GM21619 (cell line): ENCODE results near the gene PAX2.

ENCODE experiments used
- ATAC-seq: cut with Tn5 transposase; IDR thresholded peaks from one replicate; pipeline ENCODE4 v1.9.1; 2021; ENCODE audit not compliant: unreplicated experiment

The PAX2 gene

GRCh38 chr10:100738055-100738827 is 7.1 kb upstream of the PAX2 start:
- no peak for ATAC-seq

- ATAC-seq = no peak
Observed at GRCh38 chr10:100739517-100740368, 5.6 kb upstream of the PAX2 start.

- ATAC-seq = no peak
Observed at GRCh38 chr10:100740476-100741377, 4.7 kb upstream of the PAX2 start.

- ATAC-seq = no peak
Observed at GRCh38 chr10:100741378-100742075, 3.9 kb upstream of the PAX2 start.

- no peak for ATAC-seq
Observed at GRCh38 chr10:100742076-100742771, 3.2 kb upstream of the PAX2 start.

- ATAC-seq = no peak
Observed at GRCh38 chr10:100742936-100743335, 2.4 kb upstream of the PAX2 start.

- ATAC-seq = no peak
Observed at GRCh38 chr10:100743626-100744135, 1.7 kb upstream of the PAX2 start.

- no peak for ATAC-seq
Observed at GRCh38 chr10:100744136-100744986, 1.0 kb upstream of the PAX2 start.

- ATAC-seq = no peak
Observed at GRCh38 chr10:100745882-100746783, 751 bp downstream of the PAX2 start.

GRCh38 chr10:100746784-100747455 is 1.5 kb downstream of the PAX2 start:
- no peak for ATAC-seq

- ATAC-seq = no peak
Observed at GRCh38 chr10:100747456-100748230, 2.3 kb downstream of the PAX2 start.

GRCh38 chr10:100748231-100749058 is 3.1 kb downstream of the PAX2 start:
- ATAC-seq = no peak

GRCh38 chr10:100749059-100749308 is 3.6 kb downstream of the PAX2 start:
- no peak for ATAC-seq

GRCh38 chr10:100749309-100750217 is 4.2 kb downstream of the PAX2 start:
- ATAC-seq = no peak
